H9 (cell line): ENCODE measurements around the gene MYLK. TPM values are rescaled to one million over a fixed set of nuclear protein-coding genes. Genes with fewer than 3 reads are reported as not detected.

Source experiments
- DNase-seq: peaks from one replicate; pipeline ENCODE4 v3.0.0-alpha.2; 2017
- H2AFZ ChIP-seq: one replicate; pipeline ENCODE4 v1.6.1; 2013; ENCODE audit warnings: mild to moderate bottlenecking, low read length, control low read depth, moderate library complexity
- H2AK5ac ChIP-seq: 2 replicates; pipeline ENCODE4 v1.6.1; 2013; ENCODE audit warnings: low read length, control low read depth, mixed read lengths; ENCODE audit not compliant: insufficient read length
- H2BK120ac ChIP-seq: one replicate; pipeline ENCODE4 v1.6.1; 2013; ENCODE audit warnings: low read depth, mild to moderate bottlenecking, low read length, control low read depth, inconsistent platforms; ENCODE audit not compliant: poor library complexity, severe bottlenecking
- H2BK12ac ChIP-seq: 2 replicates; pipeline ENCODE4 v1.6.1; 2013; ENCODE audit warnings: low read length, control low read depth, mixed read lengths, low read depth; ENCODE audit not compliant: insufficient read length
- H2BK15ac ChIP-seq: 2 replicates; pipeline ENCODE4 v1.6.1; 2013; ENCODE audit warnings: low read depth, low read length, control low read depth
- H2BK20ac ChIP-seq: one replicate; pipeline ENCODE4 v1.6.1; 2013; ENCODE audit warnings: low read depth, mild to moderate bottlenecking, low read length, control low read depth, inconsistent platforms; ENCODE audit not compliant: poor library complexity, severe bottlenecking
- H2BK5ac ChIP-seq: 2 replicates; pipeline ENCODE4 v1.6.1; 2013; ENCODE audit warnings: low read length, control low read depth, mixed read lengths; ENCODE audit not compliant: insufficient read length
- H3K14ac ChIP-seq: 2 replicates; pipeline ENCODE4 v1.6.1; 2013; ENCODE audit warnings: low read length, control low read depth; ENCODE audit not compliant: insufficient read depth
- H3K18ac ChIP-seq: 2 replicates; pipeline ENCODE4 v1.6.1; 2013; ENCODE audit warnings: low read depth, mild to moderate bottlenecking, mixed read lengths, low read length, control low read depth; ENCODE audit not compliant: insufficient read length
- H3K23ac ChIP-seq: 2 replicates; pipeline ENCODE4 v1.6.1; 2013; ENCODE audit warnings: low read length, control low read depth, mixed read lengths, low read depth; ENCODE audit not compliant: insufficient read length
- H3K23me2 ChIP-seq: 2 replicates; pipeline ENCODE4 v1.6.1; 2013; ENCODE audit warnings: low read depth, mild to moderate bottlenecking, mixed read lengths, low read length, control low read depth; ENCODE audit not compliant: insufficient read length, poor library complexity, severe bottlenecking
- H3K27ac ChIP-seq: 2 replicates; pipeline ENCODE4 v1.5.1; 2013; ENCODE audit warnings: low read length, control low read depth, mixed read lengths, low read depth; ENCODE audit not compliant: insufficient read length
- H3K27me3 ChIP-seq: 2 replicates; pipeline ENCODE4 v1.6.1; 2013; ENCODE audit warnings: low read length, control low read depth, inconsistent platforms; ENCODE audit not compliant: insufficient read depth
- H3K4ac ChIP-seq: 2 replicates; pipeline ENCODE4 v1.6.1; 2013; ENCODE audit warnings: low read depth, mild to moderate bottlenecking, control low read depth, inconsistent platforms, low read length, moderate library complexity
- H3K4me1 ChIP-seq: 2 replicates; pipeline ENCODE4 v1.6.1; 2013; ENCODE audit warnings: low read length, control low read depth, inconsistent platforms; ENCODE audit not compliant: insufficient read depth
- H3K4me2 ChIP-seq: 2 replicates; pipeline ENCODE4 v1.6.1; 2013; ENCODE audit warnings: low read length, control low read depth, mixed read lengths; ENCODE audit not compliant: insufficient read length, insufficient read depth
- H3K56ac ChIP-seq: 2 replicates; pipeline ENCODE4 v1.6.1; 2013; ENCODE audit warnings: low read depth, mild to moderate bottlenecking, mixed read lengths, low read length, control low read depth; ENCODE audit not compliant: insufficient read length
- H3K79me1 ChIP-seq: 2 replicates; pipeline ENCODE4 v1.6.1; 2013; ENCODE audit warnings: low read depth, mild to moderate bottlenecking, moderate library complexity, low read length, control low read depth, inconsistent platforms; ENCODE audit not compliant: insufficient read depth, poor library complexity, severe bottlenecking
- H3K79me2 ChIP-seq: 2 replicates; pipeline ENCODE4 v1.6.1; 2013; ENCODE audit warnings: low read length, control low read depth, inconsistent platforms; ENCODE audit not compliant: insufficient read depth
- H3K9ac ChIP-seq: 2 replicates; pipeline ENCODE4 v1.6.1; 2013; ENCODE audit warnings: low read length, control low read depth, mixed read lengths; ENCODE audit not compliant: insufficient read length; ENCODE audit errors: extremely low read depth
- H3K9me3 ChIP-seq: one replicate; pipeline ENCODE4 v1.6.1; 2013; ENCODE audit warnings: low read depth, low read length, inconsistent platforms; ENCODE audit not compliant: control insufficient read depth
- H3T11ph ChIP-seq: one replicate; pipeline ENCODE4 v1.6.1; 2013; ENCODE audit warnings: mild to moderate bottlenecking, low read length, control low read depth, inconsistent platforms
- H4K20me1 ChIP-seq: one replicate; pipeline ENCODE4 v1.6.1; 2013; ENCODE audit not compliant: control insufficient read depth, insufficient read length, insufficient read depth
- H4K5ac ChIP-seq: 2 replicates; pipeline ENCODE4 v1.6.1; 2013; ENCODE audit warnings: low read depth, mild to moderate bottlenecking, mixed read lengths, low read length, control low read depth; ENCODE audit not compliant: insufficient read length
- H4K8ac ChIP-seq: replicated peaks from 2 replicates; pipeline ENCODE4 v1.6.1; 2013; ENCODE audit warnings: low read length, control low read depth, mixed read lengths, low read depth; ENCODE audit not compliant: insufficient read length
- H4K91ac ChIP-seq: 2 replicates; pipeline ENCODE4 v1.6.1; 2013; ENCODE audit warnings: low read depth, mild to moderate bottlenecking, moderate library complexity, mixed read lengths, low read length, control low read depth; ENCODE audit not compliant: insufficient read length
- H3K27ac Mint-ChIP-seq, 3 experiments: 2 replicates in 2 of 3; 3 replicates in 1 of 3; pipeline ENCODE4 v1.8.0; 2020 to 2021; ENCODE audit warnings: mixed read lengths in 3 of 3, mild to moderate bottlenecking in 1 of 3, moderate library complexity in 1 of 3
- H3K27me3 Mint-ChIP-seq: 2 replicates; pipeline ENCODE4 v1.8.0; 2021; ENCODE audit warnings: low read depth, mild to moderate bottlenecking, moderate library complexity, mixed read lengths
- H3K36me3 Mint-ChIP-seq, 3 experiments: 2 replicates in 2 of 3; 3 replicates in 1 of 3; pipeline ENCODE4 v1.8.0; 2020 to 2021; ENCODE audit warnings: low read depth in 3 of 3, mixed read lengths in 3 of 3; ENCODE audit not compliant: insufficient read depth in 1 of 3
- H3K4me1 Mint-ChIP-seq, 2 experiments: 2 replicates each; pipeline ENCODE4 v1.8.0; 2020; ENCODE audit warnings: mixed read lengths in 2 of 2
- H3K4me3 Mint-ChIP-seq, 2 experiments: 2 replicates in 1 of 2; 3 replicates in 1 of 2; pipeline ENCODE4 v1.8.0; 2020 to 2021; ENCODE audit warnings: mild to moderate bottlenecking in 2 of 2, mixed read lengths in 2 of 2, moderate library complexity in 1 of 2
- H3K9me3 Mint-ChIP-seq, 2 experiments: 2 replicates in 1 of 2; 3 replicates in 1 of 2; pipeline ENCODE4 v1.8.0; 2020; ENCODE audit warnings: mild to moderate bottlenecking in 2 of 2, mixed read lengths in 2 of 2, moderate library complexity in 1 of 2
- CTCF ChIP-seq: fragments of 200-600 bp; sonication (generic); conservative IDR thresholded peaks from 3 replicates; pipeline ENCODE4 v1.8.0; 2021; ENCODE audit warnings: antibody characterized with exemption, mild to moderate bottlenecking
- WGBS: extraction: QIAGEN DNeasy Blood & Tissue Kit; methylation state at CpG from one replicate; pipeline ENCODE4 v1.1.7; 2013; ENCODE audit warnings: missing lambda C conversion rate, low lambda C conversion rate, mixed read lengths; ENCODE audit not compliant: insufficient read length; ENCODE audit errors: extremely low coverage; 5-methylcytosine and 5-hydroxymethylcytosine counted together
- total RNA-seq: library from RNA; stranded (reverse); gene quantifications from 2 replicates; pipeline ENCODE4 v1.2.1, GENCODE V29; 2021

Gene MYLK
- total RNA-seq, 1 experiment from 2014 or later, result 10.1 TPM

DNA sequence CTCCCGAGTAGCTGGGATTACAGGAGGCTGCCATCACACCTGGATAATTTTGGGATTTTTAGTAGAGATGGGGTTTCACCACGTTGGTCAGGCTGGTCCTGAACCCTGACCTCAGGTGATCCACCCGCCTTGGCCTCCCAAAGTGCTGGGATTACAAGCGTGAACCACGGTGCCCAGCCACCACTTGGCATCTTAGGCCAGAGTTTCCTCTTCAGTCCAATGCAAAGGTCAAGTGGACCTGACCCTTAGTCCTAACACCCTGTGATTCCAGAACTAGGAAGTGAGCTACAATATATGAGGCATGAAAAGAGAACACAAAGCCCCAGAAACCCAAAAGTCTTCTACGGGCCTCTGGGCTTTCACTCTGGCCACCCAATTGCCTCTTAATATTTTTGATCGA lies 5.3 kb downstream of the MYLK start:
- Histone ChIP-seq H2BK5ac (no peak overlapping the region), H4K20me1 (no peaks in the 10 kb centered on the region), H3K9ac (no peak overlapping the region), H3K9me3 (no peaks in the 10 kb centered on the region), H3K27me3 (peaks cover 4% of the 10 kb centered on the region; the same call in 1 of the 2 replicates), H2BK20ac (no peak overlapping the region), H2BK12ac (no peak overlapping the region), H3K79me2 (no peaks in the 10 kb centered on the region), H3K56ac (no peak overlapping the region), H3K4me2 (no peak overlapping the region), H4K5ac (no peak overlapping the region), H3K79me1 (no peaks in the 10 kb centered on the region), H3K4ac (no peak overlapping the region), H2BK120ac (no peak overlapping the region), H3K4me1 (no peaks in the 10 kb centered on the region), H3T11ph (no peak overlapping the region), H3K23ac (no peak overlapping the region), H3K23me2 (peaks cover 8% of the 10 kb centered on the region), H3K27ac (no peak overlapping the region), H2BK15ac (no peak overlapping the region), H2AFZ (no peak overlapping the region), H3K14ac (no peak overlapping the region), H2AK5ac (no peak overlapping the region), H4K8ac (no peak overlapping the region), H3K18ac (no peak overlapping the region), H4K91ac (no peak overlapping the region)
- Mint-ChIP-seq H3K27ac (peak overlapping the region in 1 of 3 experiments; percentile 40; a peak in 1 of 7 replicates), H3K4me1 (peaks cover 16 to 21% of the 10 kb centered on the region in 2 experiments), H3K36me3 (peaks cover 0 to 3% (median 2%) of the 10 kb centered on the region in 3 experiments; a peak in 1 of 7 replicates), H3K4me3 (no peak overlapping the region), H3K27me3 (peaks cover 15% of the 10 kb centered on the region), H3K9me3 (no peaks in the 10 kb centered on the region)
- WGBS, result no CpG with 5 or more reads among the region's 7 CpGs
- DNase-seq, result no peak
- TF ChIP-seq CTCF, result no peak
